GM18517 (cell line): ENCODE data around the gene UQCC5.

Experiments
- ATAC-seq: cut with Tn5 transposase; IDR thresholded peaks from one replicate; pipeline ENCODE4 v1.9.1; 2021; ENCODE audit warnings: mild to moderate bottlenecking, moderate library complexity; ENCODE audit not compliant: unreplicated experiment

UQCC5 gene

DNA sequence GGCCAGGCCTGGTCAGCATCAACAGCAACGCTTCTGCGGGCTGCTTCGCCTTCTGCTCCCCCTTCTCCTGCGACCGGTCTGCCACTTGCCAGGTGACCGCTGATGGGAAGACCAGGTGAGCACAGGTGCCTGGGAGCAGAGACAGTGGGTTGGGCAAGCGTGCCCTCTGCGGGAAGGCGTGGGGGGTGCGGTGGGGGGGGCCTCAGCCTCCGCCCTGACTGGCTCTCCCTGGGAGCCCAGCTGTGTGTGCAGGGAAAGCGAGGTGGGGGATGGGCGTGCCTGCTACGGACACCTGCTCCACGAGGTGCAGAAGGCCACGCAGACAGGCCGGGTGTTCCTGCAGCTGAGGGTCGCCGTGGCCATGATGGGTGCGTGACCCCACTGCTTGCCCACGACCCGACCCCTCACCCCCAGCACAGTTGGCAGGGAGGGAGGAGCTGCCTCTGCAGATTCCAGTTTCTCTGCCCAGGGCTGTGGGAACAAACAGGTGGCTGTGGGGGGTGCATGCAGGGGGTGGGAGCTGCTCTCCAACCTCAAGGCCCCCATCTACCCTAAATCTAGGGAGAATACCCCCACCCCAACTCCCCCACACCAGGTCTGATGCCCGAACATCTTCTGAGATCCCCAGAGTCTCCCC, 32.5 kb upstream of the UQCC5 start:
- no peak for ATAC-seq

DNA sequence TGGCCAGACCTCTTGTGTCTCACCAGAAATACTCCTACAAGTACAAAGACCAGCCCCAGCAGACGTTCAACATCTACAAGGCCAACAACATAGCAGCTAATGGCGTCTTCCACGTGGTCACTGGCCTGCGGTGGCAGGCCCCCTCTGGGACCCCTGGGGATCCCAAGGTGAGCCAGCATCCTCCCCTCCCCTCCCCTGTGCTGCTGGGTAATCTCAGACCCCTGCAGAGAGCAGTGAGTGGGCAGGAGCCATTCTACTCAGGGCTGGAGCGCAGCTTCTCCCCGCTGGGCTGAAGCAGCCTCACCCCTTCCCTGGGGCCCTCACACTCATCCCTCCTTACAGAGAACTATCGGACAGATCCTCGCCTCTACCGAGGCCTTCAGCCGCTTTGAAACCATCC, 31.4 kb upstream of the UQCC5 start:
- no peak for ATAC-seq

- ATAC-seq: no peak
Observed at GRCh38 chr3:52506266-52506966, 30.0 kb upstream of the UQCC5 start.

DNA sequence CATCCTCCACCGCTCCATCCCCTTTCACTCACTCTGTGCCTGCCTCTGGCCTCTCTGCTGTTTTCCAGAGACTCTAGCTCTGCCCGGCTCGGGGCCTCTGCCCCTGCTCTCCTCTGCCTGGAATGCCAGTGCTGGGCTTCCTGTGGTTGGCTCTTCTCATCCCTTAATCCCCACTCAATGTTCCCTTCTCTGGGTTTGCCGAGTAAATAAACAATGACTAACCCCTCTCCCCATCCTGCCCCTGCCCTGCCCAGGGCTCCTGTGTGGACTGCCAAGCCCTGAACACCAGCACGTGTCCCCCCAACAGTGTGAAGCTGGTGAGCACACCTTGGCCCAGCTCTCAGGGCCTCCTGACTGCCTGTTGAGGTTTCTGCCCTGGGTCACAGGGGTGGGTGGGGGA, 29.0 kb upstream of the UQCC5 start:
- no peak for ATAC-seq

DNA sequence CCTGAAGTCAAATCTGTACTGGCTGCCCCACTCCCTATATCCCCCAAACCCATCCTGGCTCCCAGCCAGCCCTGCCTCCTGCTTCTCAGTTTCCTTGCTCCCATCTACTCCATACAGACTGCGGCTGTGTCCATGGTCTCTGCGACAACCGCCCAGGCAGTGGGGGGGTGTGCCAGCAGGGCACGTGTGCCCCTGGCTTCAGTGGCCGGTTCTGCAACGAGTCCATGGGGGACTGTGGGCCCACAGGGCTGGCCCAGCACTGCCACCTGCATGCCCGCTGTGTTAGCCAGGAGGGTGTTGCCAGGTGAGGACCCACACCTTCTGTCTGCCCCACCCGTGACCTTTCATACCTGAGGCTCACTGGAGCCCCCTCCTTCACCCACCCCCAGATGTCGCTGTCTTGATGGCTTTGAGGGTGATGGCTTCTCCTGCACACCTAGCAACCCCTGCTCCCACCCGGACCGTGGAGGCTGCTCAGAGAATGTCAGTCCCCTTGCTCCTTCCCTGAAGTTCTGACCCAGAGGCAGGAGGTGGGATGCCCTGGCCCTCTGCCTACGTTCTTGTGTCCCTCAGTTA, 26.6 kb upstream of the UQCC5 start:
- no peak for ATAC-seq

DNA sequence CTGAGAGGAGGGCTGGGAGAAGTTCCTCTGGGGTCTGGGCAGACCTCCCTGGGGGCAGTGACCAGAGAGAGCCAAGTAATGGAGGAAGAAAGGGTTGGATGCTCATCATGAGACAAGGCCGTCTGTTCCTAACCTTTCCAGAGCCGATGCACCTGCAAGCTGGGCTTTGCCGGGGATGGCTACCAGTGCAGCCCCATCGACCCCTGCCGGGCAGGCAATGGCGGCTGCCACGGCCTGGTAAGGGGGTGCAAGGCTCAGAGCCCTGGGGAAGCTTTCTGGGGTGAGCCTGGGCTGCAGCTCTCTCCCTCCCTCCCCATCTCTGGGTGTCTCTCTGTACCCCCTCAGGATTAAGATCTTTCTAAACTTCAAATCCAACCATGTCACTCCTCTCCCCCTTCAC, 24.9 kb upstream of the UQCC5 start:
- no peak for ATAC-seq

DNA sequence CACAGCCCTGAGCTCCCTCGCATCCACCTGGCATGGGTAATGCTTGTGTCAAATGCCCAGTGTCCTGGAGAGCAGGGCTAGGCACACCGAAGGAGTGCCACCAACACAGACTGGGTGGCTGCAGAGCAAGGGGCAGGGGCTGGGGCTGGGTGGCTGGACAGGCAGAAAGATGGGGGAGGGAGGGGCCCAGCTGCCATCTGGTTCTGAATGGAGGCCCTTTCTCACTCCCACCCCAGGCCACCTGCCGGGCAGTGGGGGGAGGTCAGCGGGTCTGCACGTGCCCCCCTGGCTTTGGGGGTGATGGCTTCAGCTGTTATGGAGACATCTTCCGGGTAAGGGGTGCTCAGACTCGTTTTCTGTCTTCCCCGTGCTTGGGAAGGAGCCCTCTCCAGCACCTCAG, 24.3 kb upstream of the UQCC5 start:
- no peak for ATAC-seq

- ATAC-seq: no peak
Observed at GRCh38 chr3:52512727-52513126, 23.7 kb upstream of the UQCC5 start.

DNA sequence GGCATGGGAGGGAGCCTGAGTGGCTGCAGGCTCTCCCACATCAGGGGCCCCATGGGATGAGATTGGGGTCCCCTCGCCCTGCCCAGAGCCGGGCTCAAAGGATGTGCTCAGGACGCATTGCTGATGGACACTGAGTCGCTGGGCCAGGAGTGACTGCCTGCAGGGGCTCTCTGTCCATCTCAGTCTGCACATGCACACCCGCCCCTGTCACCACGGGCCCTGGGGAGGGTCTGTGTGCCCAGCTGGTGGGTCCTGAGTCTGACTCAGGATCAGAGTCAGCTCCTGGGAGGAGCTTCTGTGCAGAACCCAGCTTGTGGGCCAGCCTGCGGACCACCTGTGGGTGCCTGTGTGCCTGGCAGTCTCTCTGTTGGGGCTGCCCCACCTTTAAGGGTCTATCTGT, 23.1 kb upstream of the UQCC5 start:
- no peak for ATAC-seq

- no peak for ATAC-seq
Observed at GRCh38 chr3:52514576-52514975, 21.8 kb upstream of the UQCC5 start.

- ATAC-seq: no peak
Observed at GRCh38 chr3:52515192-52515591, 21.2 kb upstream of the UQCC5 start.

DNA sequence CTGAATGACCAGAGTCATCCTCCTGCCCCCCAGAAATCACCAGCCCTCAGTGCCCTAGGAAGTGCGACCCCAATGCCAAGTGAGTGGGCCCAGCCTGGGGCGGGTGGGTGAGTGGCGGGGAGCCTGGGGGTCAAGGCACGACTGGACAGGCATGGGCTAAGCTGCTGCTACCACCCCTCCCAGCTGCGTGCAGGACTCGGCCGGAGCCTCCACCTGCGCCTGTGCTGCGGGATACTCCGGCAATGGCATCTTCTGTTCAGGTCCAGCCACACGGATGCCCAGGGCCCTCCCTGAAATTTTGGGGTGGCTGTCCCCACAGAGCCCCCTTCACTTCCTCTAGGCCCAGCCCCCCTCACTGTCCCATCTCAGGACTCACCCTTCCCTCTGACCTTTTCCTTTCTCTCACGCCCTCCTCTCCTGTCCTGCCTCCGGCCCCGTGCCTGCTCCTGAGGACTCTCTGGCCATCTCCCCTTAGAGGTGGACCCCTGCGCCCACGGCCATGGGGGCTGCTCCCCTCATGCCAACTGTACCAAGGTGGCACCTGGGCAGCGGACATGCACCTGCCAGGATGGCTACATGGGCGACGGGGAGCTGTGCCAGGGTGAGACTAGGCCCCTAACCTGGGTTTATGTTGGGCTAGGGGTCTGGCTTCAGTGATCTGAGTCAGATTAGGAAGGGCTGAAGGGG, 19.8 kb upstream of the UQCC5 start:
- no peak for ATAC-seq

GRCh38 chr3:52517796-52518722, 18.3 kb upstream of the UQCC5 start:
- no peak for ATAC-seq

DNA sequence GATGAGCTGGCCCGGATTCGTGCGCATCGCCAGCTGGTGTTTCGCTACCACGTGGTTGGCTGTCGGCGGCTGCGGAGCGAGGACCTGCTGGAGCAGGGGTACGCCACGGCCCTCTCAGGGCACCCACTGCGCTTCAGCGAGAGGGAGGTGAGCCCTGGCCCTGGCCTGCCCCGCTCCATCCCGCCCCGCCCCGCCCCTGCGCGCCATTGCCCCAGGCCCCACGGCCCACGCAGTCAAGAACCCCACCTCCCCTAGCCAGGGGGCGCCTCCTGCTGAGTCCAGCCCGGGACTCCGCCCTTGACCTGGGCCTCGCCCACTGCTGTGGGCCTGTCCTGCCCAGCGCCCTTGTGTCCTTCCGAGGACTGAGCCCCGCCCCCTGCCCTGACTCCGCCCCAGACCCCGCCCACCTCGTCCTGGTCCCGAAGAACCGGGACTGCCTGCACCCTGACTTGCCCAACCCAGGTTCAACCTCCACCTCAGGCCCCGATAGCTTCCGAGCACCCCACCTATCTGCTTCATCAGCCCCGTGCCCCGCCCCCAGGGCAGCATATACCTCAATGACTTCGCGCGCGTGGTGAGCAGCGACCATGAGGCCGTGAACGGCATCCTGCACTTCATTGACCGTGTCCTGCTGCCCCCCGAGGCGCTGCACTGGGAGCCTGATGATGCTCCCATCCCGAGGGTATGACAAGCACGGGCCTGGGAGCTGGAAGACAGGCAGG, 17.5 kb upstream of the UQCC5 start:
- ATAC-seq: no peak

GRCh38 chr3:52519445-52520140, 16.8 kb upstream of the UQCC5 start:
- no peak for ATAC-seq

DNA sequence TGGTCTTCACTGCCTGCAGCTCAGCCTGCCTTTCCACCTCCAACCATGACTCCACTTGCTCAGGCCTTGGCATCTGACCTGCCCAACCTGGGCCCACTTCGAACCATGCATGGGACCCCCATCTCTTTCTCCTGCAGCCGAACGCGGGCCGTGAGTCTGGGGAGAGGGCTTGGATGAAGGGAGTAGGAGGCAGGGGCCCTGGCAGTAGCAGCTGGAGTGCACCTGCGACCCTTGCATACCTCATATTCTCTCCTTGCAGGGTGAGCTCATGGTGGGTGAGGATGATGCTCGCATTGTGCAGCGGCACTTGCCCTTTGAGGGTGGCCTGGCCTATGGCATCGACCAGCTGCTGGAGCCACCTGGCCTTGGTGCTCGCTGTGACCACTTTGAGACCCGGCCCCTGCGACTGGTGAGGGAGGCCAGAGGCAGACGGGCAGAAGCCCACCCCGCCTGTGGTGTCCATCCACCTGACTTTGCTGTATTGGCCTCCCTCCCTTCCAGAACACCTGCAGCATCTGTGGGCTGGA, 16.2 kb upstream of the UQCC5 start:
- ATAC-seq: no peak

GRCh38 chr3:52520716-52521487, 15.5 kb upstream of the UQCC5 start:
- no peak for ATAC-seq

GRCh38 chr3:52521488-52521824, 14.9 kb upstream of the UQCC5 start:
- ATAC-seq: no peak
